Stimulated activated CD4-positive, alpha-beta T cell treated with anti-CD3 and anti-CD28 coated beads, Interleukin-4, amount 100 ng/mL, for 4 hours (primary cell): ENCODE data around the gene PDK2.

Source experiments
- DNase-seq, 2 experiments: peaks; one replicate each; pipeline ENCODE4 v3.0.0-alpha.2; 2020

PDK2 gene

GRCh38 chr17:50152736-50153135, 57.6 kb downstream of the PDK2 start:
- DNase-seq = no peak

GRCh38 chr17:50153650-50154575, 58.8 kb downstream of the PDK2 start:
- no peak for DNase-seq

DNA sequence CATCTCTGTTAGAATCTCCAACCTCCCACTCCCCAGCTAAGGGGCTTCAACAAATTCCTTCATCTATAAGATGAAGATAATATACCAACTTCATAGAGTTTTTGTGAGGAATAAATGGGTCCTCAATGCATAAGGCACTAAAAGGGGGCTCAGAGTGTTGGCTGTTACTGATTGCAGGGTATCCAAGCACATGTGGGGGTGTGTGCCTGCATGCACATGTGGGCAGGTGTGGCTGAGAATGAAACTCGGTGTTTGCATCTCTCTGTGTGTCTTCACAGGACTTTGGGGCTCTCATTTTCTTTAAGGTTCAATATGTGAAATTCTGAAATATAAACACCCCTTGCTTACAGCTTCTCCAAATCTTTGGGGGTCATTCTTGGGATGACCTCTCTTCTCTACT, 59.5 kb downstream of the PDK2 start:
- no peak for DNase-seq

GRCh38 chr17:50155115-50155819, 60.1 kb downstream of the PDK2 start:
- DNase-seq = no peak

DNA sequence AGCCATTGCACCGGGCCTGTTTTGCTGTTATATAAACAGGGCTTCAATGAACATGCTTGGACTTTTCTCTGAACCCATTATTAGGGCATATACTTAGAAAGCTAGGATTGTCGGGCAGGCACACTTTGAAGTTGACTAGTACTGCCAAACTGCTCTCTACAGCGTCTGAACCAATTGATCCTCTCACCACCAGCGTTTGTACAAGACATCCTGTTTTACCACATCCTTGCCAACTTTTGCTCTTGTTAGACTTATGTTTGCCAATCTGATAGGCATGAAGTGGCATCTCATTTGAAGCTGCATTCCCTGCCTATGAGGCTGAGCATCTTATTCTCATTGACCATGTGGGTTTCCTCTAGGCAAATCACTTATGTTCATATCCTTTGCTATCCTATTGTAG, 62.7 kb downstream of the PDK2 start:
- no peak for DNase-seq

GRCh38 chr17:50161023-50161910, 66.1 kb downstream of the PDK2 start:
- DNase-seq = peak; percentile 95 to 96
